Activated T-helper 1 cell treated with anti-CD3 and anti-CD28 coated beads, Interleukin-2, amount 50 U/mL, for 16 hours (primary cell): Measurements from ENCODE around the gene AUH.

ENCODE experiments used
- DNase-seq, 2 donors: peaks; one replicate each; pipeline ENCODE4 v3.0.0-alpha.2; 2020; ENCODE audit warnings: low read depth in 1 of 2, low spot score in 1 of 2

Gene AUH

GRCh38 chr9:91172329-91172728, 189.4 kb downstream of the AUH start:
- no peak for DNase-seq

DNA sequence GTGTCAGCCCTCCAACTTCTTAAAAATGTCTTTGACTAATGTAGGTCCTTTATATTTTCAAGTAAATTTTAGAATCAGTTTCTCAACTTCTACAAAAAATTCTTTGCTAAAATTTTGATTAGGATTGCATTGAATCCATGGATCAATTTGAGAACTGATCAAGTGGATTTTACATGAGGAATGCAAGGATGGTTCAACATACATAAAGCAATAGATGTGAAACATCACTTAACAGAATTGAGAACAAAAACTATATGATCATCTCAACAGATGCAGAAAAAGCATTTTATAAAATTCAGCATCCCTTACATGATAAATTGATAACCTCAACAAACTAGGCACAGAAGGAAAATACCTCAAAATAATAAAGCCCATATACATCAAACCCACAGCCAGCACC, 190.8 kb downstream of the AUH start:
- DNase-seq: no peak

DNA sequence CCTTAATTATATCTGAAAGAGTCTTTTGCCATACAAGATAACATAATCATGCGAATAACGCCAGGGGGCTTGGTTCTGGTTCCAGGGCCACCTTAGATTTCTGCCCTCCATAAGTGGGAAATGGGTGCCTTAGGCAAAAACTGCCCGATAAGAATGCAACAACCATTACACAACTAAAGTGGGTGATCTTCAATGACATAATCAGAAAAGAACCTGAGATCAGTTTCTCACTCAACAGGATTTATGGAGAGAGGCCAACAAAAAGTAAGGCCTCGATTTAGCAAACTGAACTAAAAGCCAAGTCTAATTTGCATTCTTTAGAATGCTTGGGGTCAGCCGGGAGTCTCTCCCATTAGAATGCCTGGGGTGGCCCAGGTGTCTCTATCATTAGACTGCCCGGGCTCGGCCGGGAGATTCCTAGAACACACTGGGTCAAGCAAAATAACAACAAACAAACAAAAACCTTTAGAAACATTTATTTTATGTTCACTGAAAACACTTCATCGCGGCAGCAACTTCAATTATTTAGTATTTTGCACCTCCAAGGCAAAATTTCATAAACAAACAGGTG, 194.8 kb downstream of the AUH start:
- DNase-seq: no peak

- peak; percentile 31 to 35 for DNase-seq
These were observed 196.8 kb downstream of the AUH start for GRCh38 chr9:91164724-91165520.
